GM12872 (cell line): ENCODE results near the gene RALGPS2.

Experiments used
- TF ChIP-seq, protein P1 (sequence below): IDR thresholded peaks from 3 replicates; pipeline ENCODE4 v1.5.1; 2011; ENCODE audit warnings: low read depth, mild to moderate bottlenecking, low read length, moderate library complexity; ENCODE audit not compliant: insufficient read depth

Gene RALGPS2

GRCh38 chr1:178810585-178810984, 85.5 kb downstream of the RALGPS2 start:
- TF ChIP-seq, protein P1, sequence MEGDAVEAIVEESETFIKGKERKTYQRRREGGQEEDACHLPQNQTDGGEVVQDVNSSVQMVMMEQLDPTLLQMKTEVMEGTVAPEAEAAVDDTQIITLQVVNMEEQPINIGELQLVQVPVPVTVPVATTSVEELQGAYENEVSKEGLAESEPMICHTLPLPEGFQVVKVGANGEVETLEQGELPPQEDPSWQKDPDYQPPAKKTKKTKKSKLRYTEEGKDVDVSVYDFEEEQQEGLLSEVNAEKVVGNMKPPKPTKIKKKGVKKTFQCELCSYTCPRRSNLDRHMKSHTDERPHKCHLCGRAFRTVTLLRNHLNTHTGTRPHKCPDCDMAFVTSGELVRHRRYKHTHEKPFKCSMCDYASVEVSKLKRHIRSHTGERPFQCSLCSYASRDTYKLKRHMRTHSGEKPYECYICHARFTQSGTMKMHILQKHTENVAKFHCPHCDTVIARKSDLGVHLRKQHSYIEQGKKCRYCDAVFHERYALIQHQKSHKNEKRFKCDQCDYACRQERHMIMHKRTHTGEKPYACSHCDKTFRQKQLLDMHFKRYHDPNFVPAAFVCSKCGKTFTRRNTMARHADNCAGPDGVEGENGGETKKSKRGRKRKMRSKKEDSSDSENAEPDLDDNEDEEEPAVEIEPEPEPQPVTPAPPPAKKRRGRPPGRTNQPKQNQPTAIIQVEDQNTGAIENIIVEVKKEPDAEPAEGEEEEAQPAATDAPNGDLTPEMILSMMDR, result no peak

DNA sequence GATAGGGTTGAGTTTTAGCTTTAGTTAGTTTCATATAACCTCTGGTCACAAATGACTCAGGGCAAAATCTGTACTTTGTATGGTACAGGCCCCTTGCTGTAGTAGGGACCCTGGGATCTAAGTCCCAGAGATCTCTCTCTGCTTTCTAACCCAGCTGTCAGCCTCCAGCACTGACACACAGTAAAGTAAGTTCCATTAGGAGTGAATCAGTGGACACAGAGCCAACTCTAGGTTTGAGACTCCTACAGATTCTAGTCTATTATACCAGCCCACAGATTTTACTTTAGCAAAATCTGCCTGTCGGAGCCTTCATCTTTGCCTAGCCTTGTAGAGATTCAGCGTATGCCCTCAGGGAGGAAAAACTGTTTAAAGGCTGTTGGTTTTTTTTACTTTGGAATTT, 93.4 kb downstream of the RALGPS2 start:
- TF ChIP-seq, protein P1, result no peak

DNA sequence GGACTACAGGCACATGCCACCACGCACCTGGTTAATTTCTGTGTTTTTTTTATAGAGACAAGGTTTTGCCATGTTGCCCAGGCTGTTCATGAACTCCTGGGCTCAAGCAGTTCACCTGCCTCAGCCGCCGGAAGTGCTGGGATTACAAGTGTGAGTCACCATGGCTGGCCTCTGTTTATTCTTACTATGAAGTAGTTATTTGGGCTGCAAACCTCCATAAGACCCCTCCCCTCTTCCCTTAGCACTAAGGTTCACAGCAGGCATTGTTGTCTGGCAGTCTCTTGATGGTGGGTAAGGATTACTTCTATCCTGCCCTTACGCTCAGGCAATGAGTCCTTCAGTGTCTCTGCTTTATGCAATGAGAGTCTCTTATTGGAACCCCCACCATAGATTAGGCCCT, 94.1 kb downstream of the RALGPS2 start:
- TF ChIP-seq, protein P1, result no peak

- TF ChIP-seq, protein P1, result no peak
Observed at GRCh38 chr1:178821134-178821866, 96.3 kb downstream of the RALGPS2 start.

DNA sequence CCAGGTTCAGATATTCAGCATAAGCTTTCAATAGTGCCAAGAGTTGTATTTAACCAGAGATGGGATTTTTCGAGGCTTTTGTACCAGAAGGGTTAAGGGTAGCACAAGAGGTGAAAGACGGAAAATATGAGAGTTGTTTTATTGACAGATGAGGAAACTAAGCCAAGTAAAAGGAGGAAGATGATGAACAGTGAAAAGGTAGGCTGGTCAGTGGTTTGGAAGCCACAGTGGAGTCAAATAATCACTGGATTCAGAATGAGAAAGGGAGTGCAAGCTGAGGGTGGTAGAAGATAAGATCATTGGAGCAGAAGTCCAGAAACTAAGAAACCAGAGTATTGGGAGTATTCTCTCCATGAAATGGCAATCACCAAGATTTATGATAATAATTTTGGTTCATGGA, 100.1 kb downstream of the RALGPS2 start:
- TF ChIP-seq, protein P1, result no peak

- TF ChIP-seq, protein P1, result no peak
Observed at GRCh38 chr1:178844436-178844835, 119.4 kb downstream of the RALGPS2 start.

DNA sequence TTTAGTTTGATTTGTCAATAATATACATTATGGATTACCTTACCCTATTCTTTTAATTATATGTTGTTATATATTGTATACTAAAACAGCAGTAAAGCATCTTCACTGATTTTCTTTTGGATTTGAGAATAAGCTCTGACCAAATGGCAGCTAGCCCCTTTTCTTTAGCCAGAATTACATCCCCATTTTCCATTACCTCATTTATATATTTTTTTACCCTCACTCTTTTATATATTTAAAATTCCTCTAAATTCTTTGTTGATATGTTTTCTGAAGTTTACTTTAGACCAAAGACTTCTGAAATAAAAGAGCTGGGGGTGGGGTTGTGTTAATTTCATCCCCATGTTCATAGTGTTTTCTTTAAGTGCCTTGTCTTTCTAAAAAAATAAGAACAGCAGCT, 121.3 kb downstream of the RALGPS2 start:
- TF ChIP-seq, protein P1, result no peak
